HG03342 (cell line): Measurements from ENCODE around the gene YOD1.
"Not testable (repeated sequence)": the region's sequence is repeated elsewhere in the genome, so short reads cannot be mapped to it uniquely, and the experiment has no call there.

Source experiments
- ATAC-seq: cut with Tn5 transposase; IDR thresholded peaks from one replicate; pipeline ENCODE4 v1.9.1; 2021; ENCODE audit warnings: mild to moderate bottlenecking, moderate library complexity; ENCODE audit not compliant: unreplicated experiment

The YOD1 gene

GRCh38 chr1:207050480-207051190 lies 373 bp downstream of the YOD1 start:
- peak; percentile 51 for ATAC-seq

DNA sequence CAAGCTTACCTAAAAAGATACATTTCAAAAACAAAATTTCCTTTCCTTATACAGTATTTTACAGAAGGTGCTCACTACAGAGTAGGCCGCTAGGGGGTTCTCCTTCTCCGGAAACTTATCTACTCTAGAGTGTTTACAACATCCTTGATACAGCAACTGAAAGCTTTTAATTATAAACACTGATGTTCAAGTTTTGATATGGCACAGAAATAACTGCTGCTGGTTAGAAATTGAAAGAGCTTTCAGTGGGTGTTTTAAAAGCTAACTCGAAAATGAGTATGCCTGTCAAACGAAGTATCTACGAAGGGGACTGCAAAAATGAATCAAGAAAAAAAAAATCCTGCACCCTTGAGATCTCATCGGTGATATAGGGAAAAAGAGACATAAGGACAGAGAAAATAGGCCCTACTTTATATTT lies 1.0 kb downstream of the YOD1 start:
- ATAC-seq = no peak

GRCh38 chr1:207049514-207049913 lies 1.5 kb downstream of the YOD1 start:
- no peak for ATAC-seq

- ATAC-seq = no peak
These were observed 2.0 kb downstream of the YOD1 start for GRCh38 chr1:207049054-207049453.

- no peak for ATAC-seq
These were observed 3.0 kb downstream of the YOD1 start for GRCh38 chr1:207048041-207048440.

DNA sequence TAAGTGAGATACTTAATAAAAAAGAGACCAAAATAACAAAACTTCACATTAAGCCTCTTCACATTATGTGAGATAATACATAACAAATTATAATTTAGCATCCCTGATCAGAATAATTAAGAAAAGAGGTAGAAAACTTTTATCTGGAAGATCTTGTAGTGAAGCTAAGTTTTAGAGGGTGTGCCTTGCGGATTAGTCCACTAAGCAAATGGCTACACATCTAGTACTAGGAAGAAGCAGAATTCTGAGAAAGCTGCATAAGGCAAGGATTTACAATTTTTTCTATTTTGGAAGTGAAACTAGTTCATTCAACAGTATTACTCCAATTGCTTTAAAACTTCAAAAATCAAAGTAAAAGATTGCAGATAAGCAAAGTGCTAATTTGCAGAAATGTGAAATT lies 3.5 kb downstream of the YOD1 start:
- no peak for ATAC-seq

- ATAC-seq = no peak
These were observed 5.6 kb downstream of the YOD1 start for GRCh38 chr1:207045453-207045852.

GRCh38 chr1:207041397-207041796 lies 9.6 kb downstream of the YOD1 start:
- ATAC-seq = not testable (repeated sequence)

GRCh38 chr1:207040181-207040533 lies 10.9 kb downstream of the YOD1 start:
- no peak for ATAC-seq

- ATAC-seq = no peak
These were observed 11.4 kb downstream of the YOD1 start for GRCh38 chr1:207039380-207040180.

- ATAC-seq = no peak
These were observed 14.1 kb downstream of the YOD1 start for GRCh38 chr1:207036865-207037264.

GRCh38 chr1:207035877-207036551 lies 15.0 kb downstream of the YOD1 start:
- no peak for ATAC-seq

DNA sequence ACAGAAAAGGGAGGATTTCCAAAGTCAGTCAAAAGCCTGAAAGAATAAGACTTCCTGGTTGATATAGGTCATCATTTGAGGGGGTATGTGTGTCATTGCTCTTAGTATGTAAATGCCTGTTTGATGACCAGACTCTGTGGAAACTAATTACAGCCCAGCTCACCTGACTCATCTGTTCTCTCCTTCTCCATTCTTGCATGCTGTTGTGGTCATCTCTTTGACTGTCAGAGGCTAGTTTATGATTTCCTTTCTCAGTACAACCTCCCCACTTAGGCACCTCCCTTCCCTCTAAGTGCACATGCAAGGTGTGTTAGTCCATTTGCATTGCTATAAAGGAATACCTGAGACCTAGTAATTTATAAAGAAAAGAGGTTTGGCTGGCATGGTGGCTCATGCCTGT lies 16.0 kb downstream of the YOD1 start:
- no peak for ATAC-seq

DNA sequence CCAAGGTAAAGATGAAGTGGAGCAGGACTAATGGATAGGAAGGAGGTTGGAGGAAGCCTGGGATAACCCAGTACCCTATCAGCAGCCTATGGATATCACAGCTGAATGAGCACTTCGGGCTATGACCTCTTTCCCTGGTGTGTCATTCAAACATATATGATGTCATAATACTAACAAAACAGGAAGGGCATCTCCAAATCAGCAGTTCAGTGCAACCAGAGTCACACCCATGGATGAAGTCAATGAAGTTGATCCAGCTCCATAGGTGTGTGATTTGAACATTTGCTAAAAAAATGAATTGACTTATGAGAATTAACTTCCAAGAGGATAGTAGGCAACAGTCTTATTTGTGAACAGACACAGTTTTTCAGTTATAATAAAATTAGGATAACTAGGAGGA lies 16.8 kb downstream of the YOD1 start:
- no peak for ATAC-seq

DNA sequence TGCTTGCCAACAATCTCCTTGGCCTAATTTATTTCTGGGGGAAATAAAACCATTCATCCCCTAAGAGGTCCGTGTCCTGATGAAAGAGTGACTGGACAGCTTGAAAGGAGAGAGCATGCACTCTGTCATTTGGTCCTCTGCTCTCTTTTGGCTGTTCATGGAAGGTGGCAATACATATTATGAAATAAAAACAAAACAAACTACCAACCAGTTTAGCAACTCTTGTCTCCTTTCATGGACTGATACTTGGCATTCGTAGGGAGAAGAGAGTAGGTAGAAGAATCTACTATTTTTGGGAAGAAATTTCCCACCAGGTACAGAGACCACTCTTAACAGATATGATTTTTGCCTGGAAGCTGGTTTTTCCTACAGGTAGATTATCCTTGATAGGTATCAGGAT lies 17.7 kb downstream of the YOD1 start:
- no peak for ATAC-seq

DNA sequence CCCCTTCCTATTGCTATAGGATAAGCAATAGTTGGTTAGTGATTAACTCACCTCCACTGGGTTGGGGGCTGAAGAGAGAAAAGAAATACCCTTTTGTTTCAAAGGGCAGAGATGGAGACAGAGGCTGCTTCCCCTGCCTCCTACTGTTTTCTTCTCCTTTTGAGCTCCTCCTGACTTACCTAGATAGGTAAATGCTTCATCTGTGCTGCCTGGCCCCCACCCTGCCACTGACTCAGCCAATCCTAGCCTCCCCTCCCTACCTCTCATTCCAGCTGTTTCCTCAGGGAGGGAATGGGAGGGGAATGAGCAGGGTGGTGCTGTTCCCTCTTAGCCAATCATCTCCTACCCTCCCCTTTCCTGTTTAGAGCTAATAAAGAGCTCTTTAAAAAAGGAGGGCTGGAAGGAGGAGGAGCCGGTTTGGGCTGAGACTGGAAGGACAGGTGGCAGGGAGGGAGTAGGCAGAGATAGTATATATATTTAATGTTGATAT lies 18.4 kb downstream of the YOD1 start, which contains the start of gene C1orf116:
Gene C1orf116, minus strand, starts transcription at position 229 of the 490 bp plus-strand sequence. CDS start 5,158 bp downstream, outside the sequence.
- no peak for ATAC-seq

DNA sequence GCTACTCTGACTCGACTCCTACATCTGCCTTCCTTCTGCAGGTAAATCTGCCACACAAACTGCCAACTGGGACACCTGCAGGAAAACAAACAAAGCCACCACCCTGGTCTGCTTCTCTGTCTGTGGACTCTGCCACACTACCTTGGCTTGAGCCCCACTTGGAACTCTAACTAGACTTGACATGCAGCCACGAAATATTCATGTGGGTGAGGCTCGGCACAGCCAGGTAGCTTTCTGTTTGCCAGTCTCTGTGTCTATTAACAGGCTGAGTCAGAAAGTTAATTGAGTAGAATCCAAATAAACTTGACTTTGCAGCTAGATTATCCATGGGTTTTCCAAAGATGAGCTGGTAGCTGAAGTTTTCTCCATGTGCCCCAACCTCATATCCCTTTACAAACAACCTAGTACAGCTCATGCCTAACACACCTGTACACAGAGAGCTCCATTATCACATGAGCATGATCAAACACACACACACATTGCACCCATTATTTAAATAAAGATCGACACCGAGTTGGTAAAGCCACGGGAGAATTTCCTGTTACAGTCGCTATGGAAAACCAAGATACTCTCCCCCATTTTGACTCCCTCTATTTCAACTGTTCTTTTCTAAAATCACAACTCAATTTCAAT lies 19.3 kb downstream of the YOD1 start:
- ATAC-seq = no peak

GRCh38 chr1:207031016-207031415 lies 20.0 kb downstream of the YOD1 start:
- no peak for ATAC-seq

DNA sequence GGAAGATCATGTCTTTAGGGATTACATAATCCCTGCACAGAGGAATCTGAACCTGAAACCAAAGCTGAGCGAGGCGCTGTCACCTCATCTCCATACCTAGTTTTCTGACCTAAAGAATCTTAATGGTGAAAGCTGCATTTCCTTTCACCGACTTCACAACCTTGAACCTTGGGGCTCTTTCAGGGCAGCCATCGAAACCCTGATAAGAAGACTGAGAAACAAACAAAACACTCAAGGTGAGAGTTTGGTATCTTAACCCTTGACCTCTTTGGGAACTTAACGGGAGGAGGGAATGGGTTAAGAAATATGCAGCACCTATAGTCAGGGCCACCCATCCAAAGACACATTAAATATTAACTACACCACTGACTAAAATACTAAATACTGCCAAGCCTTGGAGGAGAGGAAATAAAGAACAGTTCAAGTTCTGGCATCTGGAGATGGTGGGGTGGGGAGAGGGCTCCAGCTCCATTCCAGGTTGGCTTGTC lies 20.4 kb downstream of the YOD1 start:
- no peak for ATAC-seq

- no peak for ATAC-seq
These were observed 21.1 kb downstream of the YOD1 start for GRCh38 chr1:207029701-207030521.
